Effector CD8-positive, alpha-beta T cell (primary cell): Measurements from ENCODE around the gene VPS37C.
"Not testable (repeated sequence)": the region's sequence is repeated elsewhere in the genome, so short reads cannot be mapped to it uniquely, and the experiment has no call there.

ENCODE experiments used
- DNase-seq: peaks from one replicate; lab custom pipeline; 2025; lab: John Stamatoyannopoulos, UW
- total RNA-seq, 4 experiments: gene quantifications; one replicate each; lab custom pipeline; 2026; lab: John Stamatoyannopoulos, UW

Gene VPS37C
- 4.9 to 10.0 (median 8.3) reads per million in 4 experiments for total RNA-seq

DNA sequence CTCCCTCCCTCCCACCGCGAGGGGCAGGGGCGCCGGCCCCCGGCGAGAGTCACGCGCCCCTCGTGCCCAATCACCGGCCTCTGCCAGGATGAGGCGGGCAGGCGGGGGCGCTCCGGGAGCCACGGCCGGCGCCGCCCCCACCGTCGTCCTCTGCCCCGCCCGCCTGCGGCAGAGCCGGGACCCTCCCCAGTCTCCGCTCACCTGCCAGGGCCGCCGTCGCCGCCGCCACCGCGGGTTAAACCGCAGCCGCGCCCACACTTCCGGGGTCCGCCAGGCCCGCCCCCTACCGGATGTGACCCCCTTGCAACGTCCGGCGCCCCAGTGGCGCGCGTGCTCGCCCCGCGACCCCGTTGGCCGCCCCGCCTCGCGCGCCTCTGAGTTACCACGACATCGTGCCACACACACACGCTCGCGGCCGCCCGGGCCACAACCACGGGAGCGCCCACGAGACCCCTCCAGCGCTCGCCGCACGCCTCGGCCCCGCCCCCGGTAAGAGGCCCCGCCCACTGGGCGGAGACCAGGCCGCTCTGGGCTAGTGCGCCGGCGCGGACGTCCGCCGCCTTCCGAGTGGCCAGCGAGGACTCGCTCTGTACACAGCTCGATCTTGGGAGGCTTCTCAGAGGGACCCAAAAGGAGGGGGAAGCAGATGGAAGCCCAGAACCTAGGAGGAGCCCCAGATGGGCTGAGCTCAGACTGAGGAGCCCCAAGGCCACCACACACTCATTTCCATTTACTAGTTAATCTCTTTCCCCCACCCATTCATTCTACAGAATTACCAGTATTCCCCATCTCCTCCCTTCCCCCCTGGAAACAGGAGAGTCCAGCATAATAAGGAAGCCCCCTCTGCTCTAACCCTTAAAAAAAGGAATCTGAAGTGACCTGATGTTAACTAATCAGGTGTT lies at the start of gene VPS37C:
Gene VPS37C, minus strand, starts transcription at position 237 of the 902 bp plus-strand sequence. CDS start 22,597 bp downstream, outside the sequence.
- DNase-seq: peak; percentile 87

DNA sequence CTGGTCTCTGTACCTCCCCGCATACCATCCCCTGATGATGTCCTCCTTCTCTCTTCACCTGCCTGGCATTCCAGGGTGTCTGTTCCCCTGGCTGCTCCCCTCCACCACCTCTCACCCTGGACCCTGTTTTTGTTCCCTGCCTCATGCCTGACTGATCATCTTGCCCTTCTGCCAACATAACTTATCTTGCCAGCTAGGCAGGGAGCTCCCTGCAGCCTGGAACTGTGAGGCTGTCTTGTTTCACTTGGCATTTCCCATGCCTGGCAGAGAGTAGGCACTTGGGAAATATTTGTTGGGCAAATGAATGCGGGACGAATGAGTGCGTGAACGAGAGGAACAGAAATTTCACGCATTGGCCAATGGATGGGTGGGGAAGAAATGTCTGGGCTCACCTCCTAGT lies 49.4 kb upstream of the VPS37C start:
- not testable (repeated sequence) for DNase-seq

DNA sequence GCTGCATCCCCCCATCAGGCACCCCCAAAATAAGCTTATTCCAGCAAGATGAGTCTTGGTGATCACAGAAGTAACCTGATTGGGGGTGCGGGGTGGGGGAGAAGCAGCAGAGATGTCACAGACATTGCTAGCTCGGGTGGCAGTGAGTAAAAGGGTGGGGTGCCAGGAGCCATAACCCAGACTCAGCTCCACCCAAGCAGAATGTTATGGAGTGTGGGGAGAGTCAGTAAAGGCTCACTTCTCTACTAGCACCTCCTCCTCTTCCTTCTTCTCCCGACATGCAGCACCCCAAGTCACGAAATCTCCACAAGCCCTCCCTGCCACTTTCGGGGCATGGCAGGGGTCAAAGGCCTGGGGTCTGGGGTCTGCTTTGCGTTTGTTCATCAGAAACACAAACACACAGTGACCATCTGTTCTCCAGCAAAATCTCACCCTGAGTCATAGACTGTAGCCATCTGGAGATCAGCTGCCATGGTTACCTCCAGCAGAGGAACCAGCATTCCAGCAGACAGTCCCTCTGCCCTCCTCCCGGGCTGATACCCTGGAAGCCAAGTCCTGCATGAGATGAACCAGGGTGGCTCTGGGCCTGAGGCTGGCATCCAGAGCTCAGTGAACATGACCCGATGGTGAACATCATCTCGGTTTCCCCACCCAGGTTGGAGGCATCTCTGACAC lies 46.5 kb upstream of the VPS37C start:
- not testable (repeated sequence) for DNase-seq

DNA sequence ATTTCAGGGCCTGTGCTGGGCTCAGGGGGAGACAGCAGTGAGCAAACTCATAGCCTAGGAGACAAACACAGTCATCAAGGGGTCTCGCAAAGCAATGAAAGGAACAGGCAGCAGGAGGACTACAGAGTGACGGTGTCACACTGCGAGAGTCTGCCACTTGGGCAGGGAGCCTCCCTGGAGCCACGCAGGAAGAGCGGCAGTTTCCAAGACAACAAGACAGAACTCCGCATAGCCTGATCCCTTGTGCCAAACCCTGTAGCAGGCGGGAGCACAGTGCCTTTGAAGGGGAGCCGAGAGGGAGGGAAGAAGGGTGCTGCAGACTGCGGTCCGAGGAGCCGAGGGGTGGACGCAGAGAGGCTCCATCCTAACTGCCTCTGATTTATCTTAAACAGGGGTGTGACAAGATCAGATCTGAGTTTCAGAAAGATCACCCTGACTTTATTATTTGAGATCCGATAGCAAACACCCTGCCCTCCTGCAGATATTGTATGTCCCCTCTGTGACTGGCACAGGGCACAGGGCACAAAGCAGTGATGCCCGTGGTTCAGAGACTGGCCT lies 43.4 kb upstream of the VPS37C start:
- DNase-seq: not testable (repeated sequence)

DNA sequence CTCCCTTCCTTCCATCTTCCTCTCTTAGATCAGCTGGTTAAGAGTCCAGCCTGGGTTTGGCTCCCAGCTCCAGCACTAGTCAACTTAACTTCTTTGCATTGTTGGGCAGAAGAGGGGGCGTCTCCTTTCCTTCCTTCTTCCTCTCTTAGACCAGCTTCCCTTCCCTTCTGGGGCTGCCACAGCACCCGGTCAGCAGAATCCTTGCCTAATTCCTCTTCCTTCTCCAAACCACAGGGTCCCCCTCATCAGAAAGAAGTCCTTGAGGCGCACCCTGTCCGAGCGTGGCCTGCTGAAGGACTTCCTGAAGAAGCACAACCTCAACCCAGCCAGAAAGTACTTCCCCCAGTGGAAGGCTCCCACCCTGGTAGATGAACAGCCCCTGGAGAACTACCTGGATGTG lies 42.6 kb upstream of the VPS37C start:
- DNase-seq: not testable (repeated sequence)

DNA sequence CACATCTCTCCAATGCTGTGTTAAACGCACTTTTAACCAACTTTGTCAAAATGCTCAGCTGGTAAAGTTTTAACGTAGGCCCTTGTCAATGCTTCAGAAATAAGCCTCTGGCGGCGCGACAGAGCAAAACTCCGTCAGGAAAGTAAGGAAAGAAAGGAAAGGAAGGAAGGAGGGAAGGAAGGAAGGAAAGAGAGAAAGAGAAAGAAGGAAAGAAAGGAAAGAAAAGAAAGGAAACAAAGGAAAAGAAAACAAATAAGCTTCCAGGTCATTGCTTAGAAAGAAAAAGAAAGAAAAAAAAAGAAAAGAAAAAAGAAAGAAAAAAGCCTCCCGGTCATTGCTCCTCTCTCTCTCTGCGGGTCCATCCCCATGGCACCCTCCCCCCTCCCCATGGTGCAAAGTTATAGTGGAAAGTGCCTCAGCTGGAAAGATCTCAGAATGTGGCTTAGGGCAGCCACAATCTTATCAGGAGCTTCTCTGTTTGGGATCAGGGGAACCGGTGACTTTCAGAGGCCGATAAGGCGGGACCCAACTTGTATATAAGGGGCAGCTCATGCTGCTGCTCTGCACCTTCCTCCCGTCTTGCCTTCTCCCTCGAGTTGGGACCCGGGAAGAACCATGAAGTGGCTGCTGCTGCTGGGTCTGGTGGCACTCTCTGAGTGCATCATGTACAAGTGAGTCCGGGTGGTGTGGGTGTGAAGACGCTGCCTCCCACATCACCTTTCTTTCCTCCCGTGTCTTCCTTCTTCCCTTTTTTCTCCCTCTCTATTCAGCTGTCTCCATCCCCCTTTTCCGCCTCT lies 41.9 kb upstream of the VPS37C start, which contains the start of gene PGA3:
Gene PGA3, plus strand, starts transcription at position 566 of the 797 bp plus-strand sequence. Its CDS starts 50 bp downstream, at position 616.
- DNase-seq: not testable (repeated sequence)

GRCh38 chr11:61201476-61201875 lies 40.2 kb upstream of the VPS37C start:
- no peak for DNase-seq

DNA sequence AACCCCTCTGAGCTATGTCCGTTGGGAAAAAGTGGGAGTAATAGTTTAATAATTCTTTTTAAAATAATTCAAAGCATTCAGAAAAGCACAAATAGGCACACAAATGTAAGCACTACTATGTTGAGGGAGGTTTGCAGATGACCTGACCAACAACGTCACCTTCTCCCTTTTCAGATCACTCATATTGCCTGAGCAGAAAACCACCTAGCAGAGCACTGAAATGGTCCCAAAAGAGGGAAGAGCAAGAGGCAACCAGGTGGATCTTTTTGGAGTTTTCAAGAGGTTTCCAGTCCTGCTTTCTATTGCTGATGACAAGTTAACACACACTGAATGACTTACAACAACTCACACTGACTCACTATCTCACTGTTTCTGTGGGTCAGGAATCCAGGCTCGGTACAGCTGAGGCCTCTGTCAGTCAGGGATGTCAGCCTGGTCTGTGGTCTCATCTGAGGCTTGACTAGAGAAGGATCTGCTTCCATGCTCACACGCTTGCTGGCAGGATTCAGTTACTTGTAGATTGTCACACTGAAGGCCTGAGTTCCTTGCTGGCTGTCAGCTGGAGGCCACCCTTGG lies 37.8 kb upstream of the VPS37C start:
- no peak for DNase-seq

DNA sequence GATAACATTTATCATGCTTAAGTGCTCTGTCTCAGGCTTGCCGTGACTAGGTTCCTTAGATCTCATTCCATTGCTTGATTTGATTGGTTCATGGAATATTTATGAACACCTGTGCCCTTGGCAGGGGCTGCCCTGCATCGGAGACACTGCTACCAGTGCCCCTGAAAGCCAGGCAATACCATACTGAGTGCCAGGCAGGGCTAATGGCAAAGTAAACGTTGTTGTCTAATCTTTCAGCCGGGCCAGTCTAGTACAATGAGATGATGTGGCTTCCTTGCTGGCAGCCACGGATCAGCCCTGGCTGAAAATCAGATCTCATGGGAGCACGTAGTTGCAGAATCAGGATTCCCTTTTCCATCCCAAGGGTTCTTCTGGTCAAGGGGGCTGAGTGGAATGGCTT lies 37.1 kb upstream of the VPS37C start:
- no peak for DNase-seq

GRCh38 chr11:61195719-61196118 lies 34.5 kb upstream of the VPS37C start:
- DNase-seq: no peak

DNA sequence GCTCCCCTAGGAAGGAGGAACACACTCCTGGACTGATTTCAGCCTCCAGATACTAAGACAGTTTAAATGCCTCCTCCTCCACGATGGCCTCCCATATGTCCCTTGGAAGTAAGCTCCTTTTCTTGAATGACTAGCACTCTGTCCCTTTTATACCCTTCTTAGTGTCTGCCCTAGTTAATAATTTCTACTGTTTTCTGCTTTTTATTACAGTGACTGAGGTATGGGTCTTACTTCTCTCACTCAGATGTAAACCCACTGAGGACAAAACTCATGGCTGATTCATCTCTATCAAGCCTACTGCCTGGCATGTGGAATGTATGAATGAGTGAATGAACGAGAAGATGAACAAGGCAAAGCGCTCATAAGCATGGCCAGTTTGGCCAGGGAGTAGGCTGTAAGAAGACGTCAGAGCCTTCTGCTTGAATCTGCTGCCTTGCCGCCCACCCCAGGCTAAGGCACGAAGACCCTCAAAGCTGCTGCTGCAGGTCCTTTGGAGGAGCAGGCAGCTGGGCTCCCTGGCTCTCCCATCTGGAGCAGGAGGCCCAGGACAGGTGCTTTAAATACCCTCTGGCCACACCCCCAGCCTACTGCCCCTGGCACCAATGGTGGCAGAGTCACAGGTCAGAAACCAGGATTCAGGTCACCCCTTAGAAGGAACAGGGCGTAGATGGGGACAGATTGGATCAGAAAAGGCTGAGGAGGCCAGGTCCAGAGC lies 33.9 kb upstream of the VPS37C start:
- DNase-seq: no peak

DNA sequence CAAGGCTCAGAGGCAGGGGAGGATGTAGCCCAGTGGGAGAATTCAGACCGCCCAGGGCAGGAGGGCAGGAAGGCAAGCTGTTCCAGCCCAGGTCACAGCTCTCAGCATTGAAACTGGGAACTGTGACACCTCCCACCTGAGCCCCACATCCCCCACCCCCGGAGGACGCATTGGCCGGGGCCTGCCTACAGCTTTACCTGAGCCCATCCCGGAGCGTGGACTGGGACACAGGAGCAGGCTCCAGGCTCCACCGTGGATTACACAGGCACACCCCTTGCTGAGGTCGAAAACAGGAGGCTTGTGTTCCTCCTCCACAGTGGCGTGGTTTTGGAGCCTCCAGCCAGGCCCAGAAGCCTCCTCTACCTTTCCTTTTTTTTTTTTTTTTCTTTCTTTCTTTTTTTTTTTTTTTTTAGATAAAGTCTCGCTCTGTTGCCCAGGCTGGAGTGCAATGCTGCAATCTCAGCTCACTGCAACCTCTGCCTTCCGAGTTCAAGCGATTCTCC lies 33.0 kb upstream of the VPS37C start:
- DNase-seq: no peak

- no peak for DNase-seq
These were observed 32.4 kb upstream of the VPS37C start for GRCh38 chr11:61193596-61193995.

GRCh38 chr11:61189933-61190332 lies 28.7 kb upstream of the VPS37C start:
- DNase-seq: no peak

GRCh38 chr11:61187505-61188130 lies 26.4 kb upstream of the VPS37C start:
- peak; percentile 74 for DNase-seq

DNA sequence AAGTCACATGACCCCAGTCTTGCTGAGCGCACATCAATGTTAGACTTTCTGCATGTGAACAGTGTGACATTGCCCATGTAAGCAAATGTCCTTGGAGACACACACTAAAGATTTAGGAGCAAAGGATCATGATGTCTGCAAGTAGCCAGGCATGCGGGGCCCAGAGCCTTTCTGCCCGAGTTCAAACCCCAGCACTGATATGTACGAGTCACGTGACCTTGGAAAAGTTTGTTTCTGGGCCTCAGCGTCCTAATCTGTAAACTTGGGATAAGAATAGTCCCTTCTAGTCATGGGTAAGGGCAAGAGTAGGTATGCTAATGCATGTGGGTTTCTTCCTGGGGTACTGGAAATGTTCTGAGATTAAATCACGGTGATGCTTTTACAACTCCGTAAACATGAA lies 25.3 kb upstream of the VPS37C start:
- no peak for DNase-seq

DNA sequence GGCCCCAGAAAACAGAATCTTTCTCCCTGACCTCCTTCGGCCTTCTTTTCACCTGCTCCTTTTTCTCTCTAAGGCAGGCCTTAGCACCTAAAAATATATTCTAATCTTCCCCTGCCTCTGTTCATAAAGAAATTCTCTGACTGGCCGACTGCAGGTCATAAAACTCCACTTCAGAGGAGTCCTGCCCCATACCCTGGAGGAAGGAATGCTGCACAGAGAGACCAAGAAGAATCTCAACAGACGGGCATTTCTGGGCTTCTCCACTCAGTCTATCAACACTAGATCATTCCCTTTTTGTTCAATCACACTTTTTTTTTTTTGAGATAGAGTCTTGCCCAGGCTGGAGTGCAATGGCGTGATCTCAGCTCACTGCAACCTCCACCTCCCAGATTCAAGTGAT lies 22.4 kb upstream of the VPS37C start:
- DNase-seq: no peak

DNA sequence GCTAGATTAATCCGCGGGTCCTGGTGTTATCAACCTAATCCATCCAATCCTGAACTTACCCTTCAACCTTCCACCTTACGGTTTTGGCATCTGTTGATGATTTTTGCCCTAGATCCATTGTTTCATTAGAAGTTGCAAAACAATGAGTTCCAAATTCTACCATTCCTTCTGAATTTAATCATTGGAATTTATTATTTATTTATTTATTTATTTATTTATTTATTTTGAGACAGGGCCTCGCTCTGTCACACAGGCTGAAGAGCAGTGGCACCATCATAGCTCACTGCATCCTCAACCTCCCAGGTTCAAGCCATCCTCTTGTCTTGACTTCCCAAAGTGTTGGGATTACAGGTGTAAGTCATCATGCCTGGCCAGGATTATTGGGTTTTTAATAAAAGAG lies 20.3 kb upstream of the VPS37C start:
- DNase-seq: no peak

DNA sequence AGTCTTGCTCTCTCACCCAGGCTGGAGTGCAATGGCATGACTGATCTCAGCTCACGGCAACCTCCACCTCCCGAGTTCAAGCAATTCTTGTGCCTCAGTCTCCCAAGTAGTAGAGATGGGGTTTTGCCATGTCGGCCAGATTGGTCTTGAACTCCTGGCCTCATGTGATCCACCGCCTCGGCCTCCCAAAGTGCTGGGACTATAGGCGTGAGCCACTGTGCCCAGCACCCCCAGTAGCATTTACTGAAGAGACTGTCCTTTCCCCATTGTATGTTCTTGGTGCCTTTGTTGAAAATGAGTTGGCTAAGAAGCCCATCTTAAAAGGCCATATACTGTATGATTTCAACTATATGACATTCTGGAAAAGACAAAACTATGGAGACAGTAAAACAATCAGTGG lies 19.0 kb upstream of the VPS37C start:
- not testable (repeated sequence) for DNase-seq

- no peak for DNase-seq
These were observed 15.2 kb upstream of the VPS37C start for GRCh38 chr11:61176446-61176845.
